HEK293T (cell line): ENCODE results near the gene CD244.

ENCODE experiments used
- ELF4 ChIP-seq: fragments of 450-650 bp; IDR thresholded peaks from 2 replicates; pipeline ENCODE4 v1.6.1; 2017; ENCODE audit warnings: antibody characterized with exemption
- FOXM1 ChIP-seq: fragments of 450-650 bp; IDR thresholded peaks from 2 replicates; pipeline ENCODE4 v1.6.1; 2017; ENCODE audit warnings: mild to moderate bottlenecking, borderline replicate concordance
- SP1 ChIP-seq: fragments of 450-650 bp; IDR thresholded peaks from 2 replicates; pipeline ENCODE4 v1.6.1; 2017
- SUZ12 ChIP-seq: fragments of 450-650 bp; IDR thresholded peaks from 2 replicates; pipeline ENCODE4 v1.6.1; 2016; ENCODE audit warnings: mild to moderate bottlenecking
- ZNF384 ChIP-seq: fragments of 450-650 bp; IDR thresholded peaks from 2 replicates; pipeline ENCODE4 v1.6.1; 2016
- TF ChIP-seq, protein P1 (sequence below): fragments of 450-650 bp; IDR thresholded peaks from 2 replicates; pipeline ENCODE4 v1.6.1; 2016

DNA sequence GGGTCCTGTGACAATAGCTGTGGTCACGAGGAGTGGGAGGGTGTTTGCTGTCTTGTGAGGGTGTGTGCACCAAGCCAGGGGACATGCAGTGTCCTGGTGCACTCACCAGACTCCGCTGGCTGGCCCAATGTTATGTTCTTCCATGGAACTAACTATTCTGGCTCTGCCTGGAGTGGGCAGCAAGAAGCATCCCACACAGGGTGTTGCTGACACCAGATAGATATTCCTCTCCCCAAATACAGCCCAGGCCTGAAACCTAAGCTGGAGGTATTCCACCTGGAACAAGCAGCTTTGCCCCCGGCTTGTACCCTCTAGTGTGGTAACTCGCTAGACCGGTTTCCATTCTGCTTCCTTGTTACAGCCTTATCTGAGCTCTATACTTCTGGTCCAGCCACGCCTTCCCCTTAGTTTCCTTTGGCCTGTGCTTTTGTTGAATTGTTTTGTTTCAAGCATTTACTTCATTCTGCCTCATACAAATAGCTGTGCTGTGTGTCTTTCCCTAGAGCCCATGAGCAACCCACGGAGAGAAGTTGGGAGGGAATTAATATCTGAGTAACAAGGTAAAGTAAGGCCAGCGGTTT lies 81.4 kb downstream of the CD244 start:
- TF ChIP-seq, protein P1, sequence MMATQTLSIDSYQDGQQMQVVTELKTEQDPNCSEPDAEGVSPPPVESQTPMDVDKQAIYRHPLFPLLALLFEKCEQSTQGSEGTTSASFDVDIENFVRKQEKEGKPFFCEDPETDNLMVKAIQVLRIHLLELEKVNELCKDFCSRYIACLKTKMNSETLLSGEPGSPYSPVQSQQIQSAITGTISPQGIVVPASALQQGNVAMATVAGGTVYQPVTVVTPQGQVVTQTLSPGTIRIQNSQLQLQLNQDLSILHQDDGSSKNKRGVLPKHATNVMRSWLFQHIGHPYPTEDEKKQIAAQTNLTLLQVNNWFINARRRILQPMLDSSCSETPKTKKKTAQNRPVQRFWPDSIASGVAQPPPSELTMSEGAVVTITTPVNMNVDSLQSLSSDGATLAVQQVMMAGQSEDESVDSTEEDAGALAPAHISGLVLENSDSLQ: no peak
- TF ChIP-seq FOXM1 (no peak), SP1 (no peak), ZNF384 (no peak), ELF4 (no peak), SUZ12 (no peak)
